GM23248 (cell line): ENCODE measurements around the gene CD84.

Experiments used
- EZH2 ChIP-seq: fragments of 200-600 bp; sonication (generic); IDR thresholded peaks from 2 replicates; pipeline ENCODE4 v1.6.1; 2018; ENCODE audit warnings: antibody characterized with exemption, mild to moderate bottlenecking; ENCODE audit not compliant: insufficient read depth, poor library complexity, severe bottlenecking
- EZH2phosphoT487 ChIP-seq: fragments of 200-600 bp; sonication (generic); IDR thresholded peaks from 2 replicates; pipeline ENCODE4 v1.6.1; 2018; ENCODE audit warnings: antibody characterized with exemption, moderate library complexity, mild to moderate bottlenecking, low read depth; ENCODE audit not compliant: insufficient read depth

GRCh38 chr1:160537714-160538665, 41.3 kb downstream of the CD84 start:
- no peak for TF ChIP-seq EZH2phosphoT487
- no peak for TF ChIP-seq EZH2
